ENCODE measurements around the gene CCDC60.
"Not testable (repeated sequence)": the region's sequence is repeated elsewhere in the genome, so short reads cannot be mapped to it uniquely, and the experiment has no call there.

The CCDC60 gene

DNA sequence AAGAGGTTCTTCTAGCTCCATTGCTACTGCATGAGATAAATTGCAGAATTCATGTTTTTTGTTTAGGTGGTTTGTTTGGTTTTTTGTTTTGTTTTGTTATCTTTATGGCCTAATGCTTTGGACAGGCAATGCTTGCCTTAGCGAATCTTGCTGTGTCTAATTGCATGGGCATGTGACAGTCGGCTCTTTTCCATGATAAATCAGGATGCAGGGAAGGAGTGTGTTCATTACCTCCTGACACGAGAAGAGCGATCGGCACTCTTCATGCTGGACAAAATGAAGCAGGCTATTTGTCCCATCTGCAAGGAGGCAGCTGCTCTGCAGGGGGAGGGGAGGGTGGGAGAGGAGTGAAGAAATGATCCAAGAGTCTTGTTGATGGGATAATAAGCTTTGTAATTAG lies 6.5 kb downstream of the CCDC60 start:
- DNase-seq, result no peak

- no peak for DNase-seq
Observed at GRCh38 chr12:119341988-119342387, 7.5 kb downstream of the CCDC60 start.

- no peak for DNase-seq
Observed at GRCh38 chr12:119343130-119343529, 8.6 kb downstream of the CCDC60 start.

DNA sequence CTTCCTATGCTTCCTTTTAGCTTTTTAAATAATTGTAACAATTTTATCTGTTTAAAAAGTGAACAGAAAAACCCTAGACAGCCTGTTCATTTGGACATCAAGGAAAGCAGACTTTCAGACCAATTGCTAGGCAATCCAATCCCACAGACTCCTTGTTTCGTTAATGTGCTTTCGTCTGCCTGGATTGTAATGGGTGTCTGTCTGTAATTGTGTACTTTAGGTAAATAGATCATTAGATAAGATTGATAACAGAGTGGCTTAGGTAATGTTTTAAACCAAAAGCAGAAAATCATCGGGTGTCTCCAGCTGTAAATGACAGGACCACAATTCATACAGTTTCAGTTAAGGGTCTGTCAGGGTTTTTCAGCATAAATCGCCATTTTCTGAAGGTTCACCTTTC lies 19.6 kb downstream of the CCDC60 start:
- peak; percentile 86 for DNase-seq

GRCh38 chr12:119360366-119360765 lies 25.8 kb downstream of the CCDC60 start:
- DNase-seq, result not testable (repeated sequence)

DNA sequence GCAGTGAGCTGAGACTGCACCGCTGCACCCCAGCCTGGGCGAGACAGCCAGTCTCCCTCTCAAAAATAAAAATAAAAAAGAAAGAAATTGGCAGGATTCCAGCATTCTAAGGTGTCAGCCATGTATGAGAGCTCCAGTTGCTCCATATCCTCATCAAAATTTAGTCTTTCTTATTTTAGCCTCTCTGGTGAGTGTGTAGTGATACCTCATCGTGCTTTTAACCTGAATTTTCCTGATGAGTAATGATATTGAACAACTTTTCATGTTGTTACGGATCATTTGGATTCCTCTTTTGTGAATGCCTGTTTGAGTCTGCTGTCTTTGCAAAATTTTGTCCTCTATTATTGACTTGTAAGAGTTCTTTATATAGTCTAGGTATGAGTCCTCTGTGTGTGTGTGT lies 28.5 kb downstream of the CCDC60 start:
- no peak for DNase-seq

- DNase-seq, result no peak
Observed at GRCh38 chr12:119363490-119363889, 29.0 kb downstream of the CCDC60 start.

GRCh38 chr12:119365451-119365850 lies 30.9 kb downstream of the CCDC60 start:
- DNase-seq, result no peak

DNA sequence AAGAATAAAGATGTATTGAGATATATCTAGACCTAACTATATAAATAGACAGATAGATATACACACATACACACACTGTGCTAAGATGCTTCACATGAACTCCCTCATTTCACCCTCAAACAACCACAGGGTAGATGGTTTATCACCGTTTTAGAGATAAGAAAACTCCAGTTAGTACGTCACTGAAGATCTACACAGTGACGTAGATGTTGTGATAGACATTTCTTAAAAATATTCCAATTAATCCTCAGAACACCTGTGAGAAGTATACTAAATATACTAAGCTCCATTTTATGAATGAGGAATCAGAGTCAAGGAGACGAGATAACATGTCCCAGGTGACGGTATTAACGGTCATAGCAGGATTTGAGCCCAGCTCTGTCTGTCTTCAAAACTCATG lies 31.5 kb downstream of the CCDC60 start:
- no peak for DNase-seq

DNA sequence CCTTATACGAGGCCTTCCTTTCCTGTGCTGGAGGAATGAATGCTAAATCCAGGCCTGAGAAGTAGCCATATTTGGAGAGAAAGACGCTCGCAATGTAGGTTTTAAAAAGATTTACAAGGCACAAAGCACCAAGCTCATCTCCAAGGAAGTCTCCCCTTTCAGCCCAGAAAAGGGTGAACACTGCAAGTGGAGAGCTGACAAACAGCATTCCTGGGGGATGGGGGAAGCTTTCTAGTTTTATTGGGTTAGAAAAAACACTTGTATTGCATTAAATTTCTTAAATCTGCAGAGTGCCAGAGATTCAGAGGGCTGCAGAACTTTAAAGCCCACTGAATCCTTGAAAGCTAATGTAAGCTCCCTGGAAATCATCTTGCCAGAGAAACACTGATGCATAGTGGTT lies 34.6 kb downstream of the CCDC60 start:
- no peak for DNase-seq

GRCh38 chr12:119369907-119370546 lies 35.5 kb downstream of the CCDC60 start:
- DNase-seq, result no peak

DNA sequence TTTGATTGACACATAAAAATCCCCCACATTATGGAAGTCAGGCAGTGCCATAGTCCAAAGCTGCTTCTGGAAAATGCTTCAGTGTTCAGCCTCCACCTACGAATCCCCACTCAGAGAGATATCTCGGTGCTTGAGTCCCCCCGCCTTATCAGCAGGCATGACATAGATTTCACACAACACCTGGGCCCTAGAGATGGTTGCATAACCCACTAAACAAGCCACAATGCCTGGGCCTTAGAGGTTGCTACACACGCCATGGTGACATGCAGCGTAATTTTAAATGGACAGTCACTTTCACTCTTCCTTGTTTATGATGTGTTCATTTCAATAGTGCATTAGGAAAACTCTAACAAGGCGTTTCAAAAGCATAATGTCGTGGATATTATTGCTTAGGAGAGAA lies 38.0 kb downstream of the CCDC60 start:
- DNase-seq, result no peak

- no peak for DNase-seq
Observed at GRCh38 chr12:119373001-119373400, 38.5 kb downstream of the CCDC60 start.

DNA sequence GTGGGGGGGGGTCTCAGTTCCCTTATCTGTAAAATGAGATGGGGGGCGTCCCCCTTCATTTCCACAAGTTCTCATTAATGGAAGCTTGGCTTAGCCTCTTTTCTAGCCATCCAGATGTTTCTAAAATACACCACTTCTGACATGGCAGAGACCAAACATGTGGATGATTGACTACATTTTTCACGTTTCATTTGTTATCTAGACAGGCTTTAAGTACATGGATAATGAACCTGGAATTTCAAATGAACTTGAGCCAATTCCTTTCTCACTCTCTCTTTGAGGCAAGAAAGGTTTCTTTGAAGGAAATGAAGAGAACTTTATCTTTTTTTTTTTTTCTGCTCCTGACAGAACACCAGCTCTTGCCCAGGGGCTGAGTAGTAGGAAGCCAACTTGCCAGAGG lies 39.1 kb downstream of the CCDC60 start:
- DNase-seq, result no peak

DNA sequence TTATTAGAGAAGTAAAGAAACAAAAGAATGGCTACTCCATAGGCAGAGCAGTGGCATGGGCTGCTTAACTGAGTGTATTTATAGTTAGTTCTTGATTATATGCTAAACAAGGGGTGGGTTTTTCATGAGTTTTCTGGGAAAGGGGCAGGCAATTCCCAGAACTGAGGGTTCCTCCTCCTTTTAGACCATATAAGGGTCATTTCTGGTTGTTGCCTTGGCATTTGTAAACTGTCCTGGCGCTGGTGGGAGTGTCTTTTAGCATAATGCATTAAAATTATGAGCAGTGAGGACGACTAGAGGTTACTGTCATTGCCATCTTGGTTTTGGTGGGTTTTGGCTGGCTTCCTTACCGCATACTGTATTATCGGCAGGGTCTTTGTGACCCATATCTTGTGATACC lies 40.1 kb downstream of the CCDC60 start:
- DNase-seq, result no peak

DNA sequence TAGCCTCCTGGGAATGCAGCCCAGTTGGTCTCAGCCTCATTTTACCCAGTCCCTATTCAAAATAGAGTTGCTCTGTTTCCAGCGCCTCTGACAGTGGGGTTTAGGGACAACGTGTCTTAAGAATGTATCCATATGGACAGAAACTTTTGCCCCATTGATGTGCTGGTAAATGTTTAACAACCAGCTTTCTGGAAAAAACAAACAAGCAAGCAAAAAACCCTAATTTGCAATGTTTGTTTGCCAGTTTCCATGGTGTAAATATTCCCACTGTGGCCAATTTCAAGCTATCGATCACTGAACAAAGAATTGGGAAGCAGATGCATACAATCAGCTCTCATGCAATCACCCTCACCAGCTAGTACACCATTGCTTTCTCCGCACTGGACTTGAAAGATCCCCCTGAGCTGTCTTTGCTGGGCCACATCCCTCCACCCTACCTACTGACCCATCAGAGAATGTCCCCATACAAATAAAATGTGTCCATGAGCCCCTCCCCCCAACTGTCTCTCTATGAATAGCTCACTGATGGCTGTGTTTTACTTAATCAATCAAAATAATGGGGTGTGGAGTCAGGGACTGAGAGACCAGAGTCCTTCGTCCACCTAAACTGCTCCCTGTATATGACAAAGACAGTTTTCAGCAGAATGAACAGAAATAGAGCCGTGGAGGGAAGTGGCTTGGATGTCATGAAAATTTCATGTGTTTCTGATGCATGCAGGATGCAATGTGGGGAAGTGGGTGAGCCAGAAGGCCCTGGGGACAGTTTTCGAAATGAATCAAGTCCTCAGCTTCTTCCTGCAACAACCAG lies 40.8 kb downstream of the CCDC60 start:
- DNase-seq, result no peak

DNA sequence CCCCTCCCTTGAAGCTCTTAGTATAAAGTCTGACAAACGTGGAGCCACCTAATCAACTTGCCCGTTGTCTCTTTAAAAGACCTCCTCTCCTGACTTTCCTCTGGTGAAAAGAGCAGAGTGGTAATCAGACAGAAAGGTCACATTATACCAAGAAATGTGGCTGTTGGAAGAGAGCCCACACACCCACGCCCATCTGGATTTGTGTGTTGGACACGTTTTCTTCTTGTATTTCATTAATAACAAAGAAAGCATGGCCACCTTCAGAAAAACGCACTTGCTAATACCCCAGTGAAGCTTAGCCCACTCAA lies 41.3 kb downstream of the CCDC60 start:
- DNase-seq, result no peak

GRCh38 chr12:119378903-119379302 lies 44.4 kb downstream of the CCDC60 start:
- DNase-seq, result no peak

- DNase-seq, result no peak
Observed at GRCh38 chr12:119381471-119382235, 47.1 kb downstream of the CCDC60 start.

- no peak for DNase-seq
Observed at GRCh38 chr12:119383206-119383605, 48.7 kb downstream of the CCDC60 start.

DNA sequence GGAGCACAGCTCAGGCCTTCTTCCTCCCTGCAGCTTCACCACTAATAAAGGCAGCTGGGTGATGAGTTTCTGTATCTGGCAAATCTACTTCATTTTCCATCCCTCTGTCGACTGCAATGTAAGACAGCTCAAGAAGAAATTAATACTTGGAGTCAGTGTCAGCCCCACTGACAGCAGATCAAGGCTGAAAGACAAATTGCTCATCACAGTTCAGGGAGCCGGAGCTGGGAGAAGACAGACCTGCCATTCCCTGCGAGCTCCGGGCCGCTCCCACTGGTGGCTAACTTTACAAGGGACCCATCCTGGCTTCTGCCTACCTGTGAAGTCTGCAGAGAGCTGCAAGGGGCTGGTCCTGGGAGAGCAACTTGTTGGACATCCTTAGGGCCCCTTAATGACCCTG lies 49.8 kb downstream of the CCDC60 start:
- DNase-seq, result no peak

GRCh38 chr12:119385659-119386058 lies 51.1 kb downstream of the CCDC60 start:
- no peak for DNase-seq

DNA sequence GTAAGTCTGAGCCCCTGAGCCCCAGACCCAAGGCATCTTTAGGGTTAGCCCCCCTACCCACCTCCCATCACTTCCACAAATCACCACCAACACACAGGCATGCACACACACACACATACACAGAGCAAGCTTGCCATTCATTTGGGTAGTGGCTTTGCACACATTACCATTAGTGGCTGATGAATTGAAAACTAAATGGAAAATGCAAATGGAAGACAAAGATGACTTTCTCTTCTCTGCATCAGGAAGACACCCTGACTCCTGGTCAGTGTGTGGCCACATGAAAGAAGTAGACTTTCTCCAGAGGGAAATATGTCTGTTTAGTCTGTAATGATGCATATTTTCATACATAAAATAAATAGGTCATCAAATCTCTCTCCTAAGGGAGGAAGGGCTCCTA lies 55.2 kb downstream of the CCDC60 start:
- no peak for DNase-seq

- DNase-seq, result no peak
Observed at GRCh38 chr12:119391673-119392072, 57.1 kb downstream of the CCDC60 start.
